Heart right ventricle (tissue), 16 donors: Measurements from ENCODE around the gene DIO1. TPM values are rescaled to one million over a fixed set of nuclear protein-coding genes. Genes with fewer than 3 reads are reported as not detected.

Experiments used
- ATAC-seq, 8 donors: fragments of 200-7000 bp; cut with Tn5 transposase; one replicate each; pipeline ENCODE4 v1.9.1; 2020; ENCODE audit warnings: mild to moderate bottlenecking in 8 of 8, moderate library complexity in 8 of 8, moderate number of reproducible peaks in 1 of 8
- DNase-seq, 2 donors: peaks; one replicate each; pipeline ENCODE4 v3.0.0-alpha.2; 2020
- H3K27ac ChIP-seq, 10 donors: fragments of 200-600 bp; sonication (generic) in 2 of 10; one replicate each; pipeline versions ENCODE4 v1.5.0 to v1.8.0; 2020 to 2022; ENCODE audit warnings: mild to moderate bottlenecking in 3 of 10
- H3K27me3 ChIP-seq, 7 donors: fragments of 200-600 bp; one replicate each; pipeline ENCODE4 v1.8.0; 2021 to 2022; ENCODE audit warnings: mild to moderate bottlenecking in 2 of 7
- H3K36me3 ChIP-seq, 9 donors: fragments of 200-600 bp; sonication (generic) in 1 of 9; one replicate each; pipeline versions ENCODE4 v1.5.0 to v1.8.0; 2020 to 2022; ENCODE audit warnings: mild to moderate bottlenecking in 2 of 9
- H3K4me1 ChIP-seq, 9 donors: fragments of 200-600 bp; sonication (generic) in 1 of 9; one replicate each; pipeline versions ENCODE4 v1.5.0 to v1.8.0; 2020 to 2022; ENCODE audit warnings: mild to moderate bottlenecking in 4 of 9
- H3K4me3 ChIP-seq, 10 donors: fragments of 200-600 bp; sonication (generic) in 2 of 10; one replicate each; pipeline versions ENCODE4 v1.5.0 to v1.8.0; 2020 to 2022; ENCODE audit warnings: mild to moderate bottlenecking in 7 of 10, moderate library complexity in 2 of 10
- H3K9me3 ChIP-seq, 11 donors: fragments of 200-600 bp in 10 of 11; sonication (generic) in 2 of 11; one replicate each; pipeline versions ENCODE4 v1.5.0 to v1.8.0; 2013 to 2022; ENCODE audit warnings: mild to moderate bottlenecking in 2 of 11, control low read depth in 1 of 11, moderate library complexity in 1 of 11
- CTCF ChIP-seq, 9 donors: fragments of 200-600 bp; sonication (generic) in 2 of 9; IDR thresholded peaks; one replicate each; pipeline versions ENCODE4 v1.5.0 to v1.8.0; 2021 to 2022; ENCODE audit warnings: antibody characterized with exemption in 9 of 9, mild to moderate bottlenecking in 5 of 9, moderate library complexity in 1 of 9
- WGBS, 2 donors: extraction: QIAGEN DNeasy Blood & Tissue Kit; methylation state at CpG; one replicate each; pipeline ENCODE4 v1.1.7; 2013; ENCODE audit warnings: inconsistent platforms in 1 of 2; 5-methylcytosine and 5-hydroxymethylcytosine counted together
- intact Hi-C, 10 donors: fragments of 100-400 bp; cut with DNase I; formaldehyde crosslinking; loops; one replicate each; pipeline versions ENCODE4 v1.11.1 to v1.14.2; 2022
- polyA plus RNA-seq, 2 donors: library from polyadenylated mRNA; stranded (reverse); fragments of 200-250 nt; gene quantifications; one replicate each; pipeline ENCODE4 v1.2.3, GENCODE V29; 2013
- total RNA-seq, 10 donors: library from RNA; stranded (reverse); fragmentation: NEBNext Ultra II Directional in 3 of 10; extraction: Animal tissue kit (Norgen Biotek cat#: 25700) in 3 of 10; gene quantifications; one replicate each; pipeline versions ENCODE4 v1.2.1 to v1.2.4, GENCODE V29; 2021 to 2023
- donor health status: Arrhythmogenic right ventricular cardiomyopathy.
- donor health status: ischemic (EF 13 %, LVEDD 7.1; RV severe dilation, severe dysfunction).
- donor health status: healthy with polysubstance abuse.
- donor health status: DM: no; HTN: yes; CAD: no.
- donor health status: DM: no; HTN: no; CAD: no.
- donor health status: ischemic (EF 25% LVEDD 6.9; RV normal size, moderate dysfunction).
- donor health status: ischemic (EF 25% LVEDD 5.7; RV mildly dilated, moderate dysfunction).
- donor health status: healthy.
- donor health status: DM: yes; HTN: yes; CAD: no.
- donor health status: Ischemic cardiomyopathy.
- donor health status: ischemic (EF 35%, LVEDD 5.7; RV mildly dilated, moderate dysfunction).
- donor health status: nonischemic (EF 11% LVEDD 7.7; RV severe dilation, severe dysfunction).
- donor health status: DM: yes; HTN: yes; CAD: no.
- donor health status: PGD.
- donor health status: ischemic (EF 29% LVEDD 5.4; RV normal size, mild dysfunction).
- donor health status: nonischemic (EF 23%, LVEDD 6.1; RV moderate dilation, normal function).

Gene DIO1
- total and polyA plus RNA-seq, 12 donors: not detected

DNA sequence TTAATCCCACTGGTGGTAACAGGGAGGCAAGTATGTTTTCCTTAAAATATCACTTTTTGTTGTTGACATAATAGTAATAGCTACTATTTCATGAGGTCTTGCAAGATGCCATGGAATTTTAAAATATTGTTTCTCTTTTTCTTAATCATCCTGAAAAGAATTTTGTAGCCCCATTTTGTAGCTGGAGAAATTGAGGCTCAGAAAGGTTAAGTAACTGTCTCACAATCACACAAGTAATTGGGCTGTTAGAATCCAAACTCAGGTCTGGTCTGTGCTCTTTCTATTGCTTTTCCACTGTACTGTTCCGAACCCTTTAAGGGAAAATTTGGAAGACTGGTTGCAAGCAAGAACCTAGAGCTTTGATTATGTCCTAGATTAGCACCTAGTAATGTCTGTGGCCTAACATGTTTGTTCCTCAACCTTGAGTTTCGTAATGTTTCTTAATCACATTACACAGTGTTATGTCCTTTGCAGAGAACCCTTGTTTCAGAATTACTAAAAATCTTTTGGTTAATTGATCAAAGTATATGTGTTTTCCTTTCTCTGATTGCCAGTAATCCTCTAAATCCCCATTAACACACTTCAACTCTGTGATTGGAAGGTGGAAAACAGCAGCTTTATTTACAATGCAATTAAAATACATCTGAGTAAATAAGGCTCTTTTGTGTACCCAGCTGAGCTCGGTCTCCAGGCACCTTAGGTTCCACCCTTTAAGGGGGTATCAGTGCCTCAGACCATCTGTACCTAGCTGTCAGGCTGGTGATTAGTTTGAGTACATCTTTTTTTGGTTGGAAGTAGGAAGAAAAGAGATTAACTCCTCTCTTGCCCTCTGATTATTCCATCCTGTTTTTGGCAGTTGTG, 62.6 kb downstream of the DIO1 start:
- peaks cover 0 to 27% (median 10%) of the 10 kb centered on the region in 9 donors for H3K4me1 ChIP-seq

GRCh38 chr1:53957194-53957818, 63.3 kb downstream of the DIO1 start:
- ATAC-seq (peak in 1 of 8 donors; percentile 17), DNase-seq (no peak)
- WGBS, 2 donors: 34 to 46% methylated on average over 3 of the region's 3 CpGs
- Histone ChIP-seq H3K27ac (peak overlapping the region in 2 of 10 donors; percentile 19 to 43), H3K4me1 (peaks cover 0 to 27% (median 10%) of the 10 kb centered on the region in 9 donors), H3K36me3 (peaks cover 0 to 94% (median 34%) of the 10 kb centered on the region in 9 donors), H3K27me3 (no peaks in the 10 kb centered on the region), H3K4me3 (no peak overlapping the region), H3K9me3 (no peaks in the 10 kb centered on the region)
- TF ChIP-seq CTCF (IDR thresholded peaks at IDR 0.05): no peak
- intact Hi-C loops: loop anchor here in 1 of 10 donors (5.0 kb wide), 1 partner anchor 80 kb away; no protein-coding TSS in a partner anchor

More for the DNA sequence above, 62.6 kb downstream of the DIO1 start:
- 81 to 86% methylated on average over 3 of the region's 3 CpGs for WGBS, 2 donors
- no peaks in the 10 kb centered on the region for H3K27me3 ChIP-seq
- no peaks in the 10 kb centered on the region for H3K9me3 ChIP-seq
- ATAC-seq (no peak), DNase-seq (no peak)
- H3K36me3 ChIP-seq: peaks cover 0 to 94% (median 33%) of the 10 kb centered on the region in 9 donors
- H3K4me3 ChIP-seq: no peak overlapping the region
- TF ChIP-seq CTCF (IDR thresholded peaks at IDR 0.05): no peak
- intact Hi-C loops: loop anchor here in 1 of 10 donors (5.0 kb wide), 1 partner anchor 79 kb away; no protein-coding TSS in a partner anchor
- H3K27ac ChIP-seq: peak overlapping the region in 2 of 10 donors; percentile 19 to 43

DNA sequence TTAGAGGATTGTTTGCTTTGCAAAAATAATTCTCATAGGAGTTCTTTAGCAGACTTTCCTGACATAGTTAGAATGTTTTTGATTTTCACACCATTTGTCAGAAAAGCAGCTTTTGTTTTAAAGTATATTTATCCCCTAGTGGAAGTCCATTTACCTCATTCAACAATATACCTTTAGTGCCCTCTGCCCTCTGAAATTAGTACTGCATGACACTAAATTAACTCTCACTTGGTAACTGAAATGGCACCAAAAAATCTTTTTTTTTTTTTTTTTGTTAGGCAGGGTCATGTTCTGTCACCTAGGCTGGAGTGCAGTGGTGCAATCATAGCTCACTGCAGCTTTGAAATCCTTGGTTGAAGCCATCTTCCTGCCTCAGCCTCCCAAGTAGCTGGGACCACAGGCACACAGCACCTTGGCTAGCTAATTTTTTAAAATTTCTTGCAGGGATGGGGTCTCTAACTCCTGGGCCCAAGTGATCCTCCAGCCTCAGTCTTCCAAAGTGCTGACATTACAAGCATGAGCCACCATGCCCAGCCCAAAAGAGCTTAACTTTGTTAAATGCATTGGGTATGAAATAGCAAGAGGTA, 65.8 kb downstream of the DIO1 start:
- Histone ChIP-seq H3K36me3 (peaks cover 0 to 94% (median 36%) of the 10 kb centered on the region in 9 donors), H3K27me3 (no peaks in the 10 kb centered on the region), H3K4me1 (peaks cover 0 to 18% (median 10%) of the 10 kb centered on the region in 9 donors), H3K4me3 (no peak overlapping the region), H3K27ac (no peak overlapping the region), H3K9me3 (no peaks in the 10 kb centered on the region)
- ATAC-seq (no peak), DNase-seq (no peak)
- intact Hi-C loops: loop anchor here in 4 of 10 donors (2.0 to 5.0 kb wide), 3 partner anchors 82 to 99 kb away; no protein-coding TSS in a partner anchor
- peak; percentile 6 to 66 (median 56) for TF ChIP-seq CTCF (IDR thresholded peaks at IDR 0.05)

Other genes with a start within 250 kb of the DIO1 start
- gene GLIS1, start 155.0 kb upstream of the DIO1 start, total RNA-seq: under 1 TPM in 4 of 10 donors, not detected in 6; 0.09 to 0.10 (median 0.09) TPM
- gene GLIS1, start 155.0 kb upstream of the DIO1 start, polyA plus RNA-seq: under 1 TPM in 1 of 2 donors, not detected in 1; 0.06 TPM
- 1 to 10 TPM; 4.2 to 8.0 (median 5.8) TPM for gene NDC1, start 55.9 kb upstream of the DIO1 start, total RNA-seq
- 1 to 10 TPM; 2.0 to 4.0 TPM for gene NDC1, start 55.9 kb upstream of the DIO1 start, polyA plus RNA-seq
- gene YIPF1, start 4.4 kb upstream of the DIO1 start, total RNA-seq: 10 to 100 TPM; 10.2 to 20.1 (median 13.2) TPM
- gene YIPF1, start 4.4 kb upstream of the DIO1 start, polyA plus RNA-seq: 10 to 100 TPM in 1 of 2 donors, 1 to 10 TPM in 1; 9.6 to 22.1 TPM
- gene IFT25, start 51.5 kb downstream of the DIO1 start, total RNA-seq: 10 to 100 TPM in 6 of 10 donors, 1 to 10 TPM in 4; 7.8 to 16.0 (median 10.7) TPM
- 10 to 100 TPM in 1 of 2 donors, 1 to 10 TPM in 1; 9.9 to 12.3 TPM for gene IFT25, start 51.5 kb downstream of the DIO1 start, polyA plus RNA-seq
- gene LRRC42, start 52.2 kb downstream of the DIO1 start, total RNA-seq: 10 to 100 TPM; 10.4 to 16.5 (median 14.8) TPM
- 10 to 100 TPM in 1 of 2 donors, 1 to 10 TPM in 1; 2.9 to 13.2 TPM for gene LRRC42, start 52.2 kb downstream of the DIO1 start, polyA plus RNA-seq
- not detected for gene LDLRAD1, start 124.0 kb downstream of the DIO1 start, total RNA-seq
- not detected for gene LDLRAD1, start 124.0 kb downstream of the DIO1 start, polyA plus RNA-seq
- gene TMEM59, start 159.0 kb downstream of the DIO1 start, total RNA-seq: 100 to 1,000 TPM; 285 to 474 (median 345) TPM
- gene TMEM59, start 159.0 kb downstream of the DIO1 start, polyA plus RNA-seq: 100 to 1,000 TPM in 1 of 2 donors, 10 to 100 TPM in 1; 98.2 to 231 TPM
- 1 to 10 TPM; 2.3 to 5.9 (median 4.1) TPM for gene TCEANC2, start 159.4 kb downstream of the DIO1 start, total RNA-seq
- 1 to 10 TPM; 1.4 to 2.6 TPM for gene TCEANC2, start 159.4 kb downstream of the DIO1 start, polyA plus RNA-seq